CD4-positive, alpha-beta T cell treated with Interleukin-2 at 100 ng/mL for 4 hours (primary cell): ENCODE measurements around the gene MS4A14.
"Not testable (repeated sequence)": the region's sequence is repeated elsewhere in the genome, so short reads cannot be mapped to it uniquely, and the experiment has no call there.

ENCODE experiments used
- DNase-seq: peaks from one replicate; pipeline ENCODE4 v3.0.0-alpha.2; 2020; ENCODE audit warnings: low spot score

MS4A14 gene, protein sequence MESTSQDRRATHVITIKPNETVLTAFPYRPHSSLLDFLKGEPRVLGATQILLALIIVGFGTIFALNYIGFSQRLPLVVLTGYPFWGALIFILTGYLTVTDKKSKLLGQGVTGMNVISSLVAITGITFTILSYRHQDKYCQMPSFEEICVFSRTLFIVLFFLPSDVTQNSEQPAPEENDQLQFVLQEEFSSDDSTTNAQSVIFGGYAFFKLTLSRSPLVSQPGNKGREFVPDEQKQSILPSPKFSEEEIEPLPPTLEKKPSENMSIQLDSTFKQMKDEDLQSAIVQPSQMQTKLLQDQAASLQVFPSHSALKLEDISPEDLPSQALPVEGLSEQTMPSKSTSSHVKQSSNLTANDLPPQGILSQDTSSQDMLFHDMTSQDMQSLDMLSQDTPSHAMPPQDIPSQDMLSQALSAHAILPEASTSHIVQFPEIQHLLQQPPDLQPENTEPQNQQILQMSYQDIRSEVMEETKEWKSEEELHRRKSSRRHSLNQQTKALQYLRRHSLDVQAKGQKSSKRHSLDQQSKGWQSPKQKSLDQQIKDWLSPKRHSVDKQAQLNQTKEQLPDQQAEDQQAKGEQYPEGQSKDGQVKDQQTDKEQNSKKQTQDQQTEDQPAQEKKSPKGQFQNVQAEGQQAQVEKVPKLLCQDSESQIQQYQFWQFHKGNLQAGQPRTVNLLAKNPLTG

DNA sequence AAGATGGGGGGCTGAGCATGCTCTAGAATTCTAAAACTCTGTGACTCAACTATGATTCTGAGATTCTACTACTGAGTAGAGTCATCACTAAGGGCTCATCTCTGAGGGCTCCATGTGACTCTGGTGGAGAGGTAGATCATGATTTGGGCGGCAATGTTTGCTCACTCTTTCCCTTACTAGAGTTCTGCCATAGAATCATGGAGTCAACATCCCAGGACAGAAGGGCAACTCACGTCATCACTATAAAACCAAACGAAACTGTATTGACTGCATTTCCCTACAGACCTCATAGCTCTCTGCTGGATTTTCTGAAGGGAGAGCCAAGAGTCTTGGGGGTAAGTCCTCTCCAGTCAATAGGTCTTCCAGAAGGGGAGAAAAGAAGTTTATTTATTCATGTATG is at the start of gene MS4A14:
Gene MS4A14, plus strand, starts transcription at position 78 of the 400 bp plus-strand sequence. Its CDS starts 120 bp downstream, at position 198.
- no peak for DNase-seq

DNA sequence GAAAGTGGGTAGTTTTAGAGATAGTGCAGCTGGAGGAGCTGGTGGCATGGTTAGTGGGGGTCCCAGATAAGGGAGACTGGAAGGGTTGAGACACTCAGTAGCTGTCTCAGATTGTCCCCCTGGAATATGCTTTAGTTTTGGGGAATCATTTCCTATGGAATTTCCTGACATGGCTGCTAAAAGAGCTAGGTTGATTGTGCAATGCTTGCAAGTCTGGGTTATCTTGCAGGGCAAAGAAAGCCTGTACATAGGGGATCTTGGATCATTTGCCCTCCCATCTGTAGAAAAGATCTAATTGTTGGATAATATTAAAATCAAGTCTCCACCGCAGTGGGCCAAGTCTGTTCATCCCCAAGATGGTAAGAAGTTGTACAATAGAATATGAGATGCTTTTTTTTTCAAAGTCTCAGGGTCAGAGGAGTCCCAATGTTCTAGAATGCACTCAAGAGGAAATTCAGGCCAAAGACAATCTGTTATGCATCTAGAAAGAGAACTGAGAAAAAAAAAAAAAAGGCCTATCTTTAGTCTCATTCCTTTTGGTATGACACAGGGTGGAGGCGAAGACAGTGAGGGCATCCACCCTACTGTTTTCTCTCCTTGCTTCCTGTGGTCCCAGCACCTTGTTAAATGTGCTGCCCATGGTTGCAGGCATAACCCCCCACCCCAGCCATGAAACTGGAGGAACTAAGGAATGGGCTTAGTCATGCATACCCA is 49.0 kb upstream of the MS4A14 start:
- no peak for DNase-seq

DNA sequence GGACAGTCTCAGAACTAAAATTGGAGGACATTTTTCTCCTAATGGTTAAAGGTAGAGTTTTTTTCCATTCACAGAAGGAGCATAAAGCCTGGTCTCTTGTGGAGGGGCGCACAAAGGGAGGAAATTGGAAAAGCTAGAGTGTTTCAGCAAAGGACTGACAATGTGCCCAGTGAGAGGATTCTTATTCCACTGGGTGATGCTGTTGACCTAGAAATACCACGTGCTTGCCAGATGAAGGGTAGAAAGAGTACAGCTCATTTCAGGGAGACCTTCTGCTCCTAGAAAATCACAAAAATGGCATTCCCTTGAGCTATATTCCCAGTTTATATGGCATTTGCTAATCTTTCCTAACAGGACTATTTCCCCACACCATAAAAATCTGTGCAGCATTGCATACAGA is 48.1 kb upstream of the MS4A14 start:
- no peak for DNase-seq

DNA sequence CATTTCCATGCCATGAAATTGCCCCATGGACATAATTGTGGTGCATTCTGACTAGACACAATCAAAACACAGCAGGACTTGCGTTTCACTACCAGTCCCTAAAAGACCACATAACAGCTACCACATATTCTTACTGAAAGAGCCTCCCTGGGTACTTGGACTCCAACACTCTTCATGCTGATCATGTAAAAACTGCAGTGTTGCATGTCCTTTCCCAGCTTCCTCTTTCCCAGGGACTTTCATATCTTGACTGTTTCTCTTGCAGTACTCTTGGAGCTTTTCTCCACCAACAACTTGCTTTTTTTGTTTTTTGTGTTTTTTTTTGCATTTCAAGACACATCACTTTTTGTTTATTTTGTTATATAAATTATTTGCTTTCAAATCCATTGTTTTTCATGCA is 46.3 kb upstream of the MS4A14 start:
- no peak for DNase-seq

DNA sequence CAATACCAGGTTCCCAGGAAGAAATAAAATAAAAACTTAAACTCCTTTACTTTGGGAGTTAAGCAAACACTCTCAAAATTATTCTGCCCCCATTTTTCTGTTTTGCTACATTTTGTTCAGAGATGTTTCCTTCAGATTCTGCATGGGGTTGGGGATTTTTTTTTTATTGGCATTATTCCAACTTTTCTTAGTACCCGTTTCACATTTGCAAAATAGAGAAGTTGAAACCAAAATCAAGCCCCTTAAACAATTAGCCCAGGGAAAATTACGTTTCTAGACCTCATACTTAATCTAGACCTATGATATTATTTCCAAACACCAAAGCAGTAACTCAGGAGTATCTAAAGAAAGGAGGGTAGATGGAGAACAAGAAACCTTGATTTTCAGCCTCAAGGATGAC is 38.5 kb upstream of the MS4A14 start:
- no peak for DNase-seq

DNA sequence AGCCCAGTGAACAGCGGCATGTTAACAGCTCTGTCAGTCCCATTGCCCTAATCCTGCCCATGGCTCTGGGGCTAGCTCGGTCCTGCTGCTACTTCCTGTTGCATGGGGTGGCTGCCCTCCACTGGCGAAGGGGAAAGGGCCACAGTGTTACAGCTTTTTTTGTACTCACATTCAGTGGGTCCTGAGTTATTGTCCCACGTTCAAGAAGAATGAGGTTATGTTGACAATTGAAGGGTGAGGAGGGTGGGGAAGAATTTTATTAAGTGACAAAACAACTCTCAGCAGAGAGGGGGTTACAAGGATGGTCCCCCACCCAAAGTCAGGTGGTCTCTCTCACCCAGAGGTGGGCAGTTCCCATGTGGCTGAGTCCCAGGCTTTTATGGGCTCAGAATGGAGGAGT is 35.6 kb upstream of the MS4A14 start:
- DNase-seq, result no peak

DNA sequence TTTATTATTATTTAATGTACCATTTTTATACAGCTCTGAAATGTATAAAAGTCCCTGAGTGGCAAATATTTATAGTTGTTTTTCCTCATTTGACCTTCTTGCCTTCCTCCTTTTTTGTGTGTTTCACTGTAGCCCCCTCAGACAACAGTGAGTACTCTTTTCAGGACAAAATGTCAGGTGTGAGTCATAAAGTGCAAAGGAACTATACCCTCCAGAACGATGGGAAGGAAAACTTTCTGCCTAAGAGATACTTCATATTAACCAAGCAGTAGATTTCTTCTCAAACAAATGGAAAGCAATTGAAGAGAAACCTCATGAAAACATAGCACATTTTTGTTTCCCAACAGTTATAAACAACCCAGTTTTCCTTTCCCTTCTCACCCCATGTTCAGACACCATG is 34.0 kb upstream of the MS4A14 start:
- no peak for DNase-seq

DNA sequence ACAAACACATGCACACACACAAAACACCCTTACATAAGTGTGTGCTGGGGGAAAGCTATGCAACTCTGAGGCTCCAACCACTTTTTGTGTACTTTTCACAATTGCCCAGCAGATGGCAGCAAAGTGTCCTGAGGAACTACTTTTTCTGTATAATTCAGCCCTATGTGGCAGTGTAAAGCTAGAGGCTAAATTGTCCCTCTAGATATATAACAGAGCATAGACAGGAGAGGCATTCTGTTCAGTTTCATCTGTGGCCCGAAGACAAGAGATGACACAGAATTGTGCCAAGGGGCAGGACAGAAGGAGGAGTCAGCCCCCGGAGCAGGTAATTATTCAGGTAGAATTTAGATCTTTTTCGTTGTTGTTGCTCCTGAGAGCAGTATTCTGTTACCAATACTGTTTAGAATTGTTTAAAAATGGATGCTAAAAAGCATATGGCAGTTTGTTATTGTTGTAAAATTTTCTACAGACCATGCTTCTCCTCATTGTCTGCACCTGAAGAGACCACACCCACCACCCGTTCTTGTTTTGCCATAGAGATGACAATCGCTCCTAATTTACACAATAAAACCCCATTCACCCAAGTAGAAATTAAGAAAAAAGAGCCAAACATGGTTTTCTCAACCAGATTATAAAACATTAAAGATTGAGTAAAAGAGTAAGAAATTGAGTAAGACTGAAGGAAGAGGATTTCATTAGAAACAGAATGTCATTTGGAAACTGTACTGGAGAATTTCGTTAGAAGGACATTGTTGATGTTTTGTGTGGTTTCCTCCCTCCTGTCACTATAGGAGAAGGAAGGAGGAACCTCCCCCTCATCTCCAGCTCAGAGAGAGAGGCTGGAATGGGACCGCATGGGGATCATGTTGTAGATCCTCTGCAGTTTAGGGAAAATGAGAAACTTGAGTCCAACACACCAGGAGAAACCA is 32.5 kb upstream of the MS4A14 start:
- DNase-seq, result peak; percentile 64

DNA sequence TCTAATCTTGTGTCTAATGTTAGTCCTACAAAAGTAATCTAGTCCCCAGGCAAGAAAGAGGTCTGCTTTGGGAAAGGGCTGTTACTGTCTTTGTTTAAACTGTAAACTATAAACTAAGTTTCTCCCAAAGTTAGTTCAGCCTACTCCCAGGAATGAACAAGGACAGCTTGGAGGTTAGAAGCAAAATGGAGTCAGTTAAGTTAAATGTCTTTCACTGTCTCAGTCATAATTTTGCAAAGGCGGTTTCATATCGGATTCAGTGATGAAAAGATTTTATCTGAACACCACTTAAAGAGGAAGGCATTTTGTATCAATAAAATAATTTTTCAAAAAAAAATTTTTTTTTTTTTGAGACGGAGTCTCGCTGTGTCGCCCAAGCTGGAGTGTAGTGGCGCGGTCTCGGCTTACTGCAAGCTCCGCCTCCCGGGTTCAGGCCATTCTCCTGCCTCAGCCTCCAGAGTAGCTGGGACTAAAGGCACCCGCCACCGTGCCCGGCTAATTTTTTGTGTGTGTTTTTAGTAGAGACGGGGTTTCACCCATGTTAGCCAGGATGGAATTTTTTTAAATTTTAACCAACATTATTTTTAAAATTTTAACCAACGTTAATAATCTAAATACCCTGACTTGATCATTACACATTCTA is 29.9 kb upstream of the MS4A14 start:
- DNase-seq, result not testable (repeated sequence)

DNA sequence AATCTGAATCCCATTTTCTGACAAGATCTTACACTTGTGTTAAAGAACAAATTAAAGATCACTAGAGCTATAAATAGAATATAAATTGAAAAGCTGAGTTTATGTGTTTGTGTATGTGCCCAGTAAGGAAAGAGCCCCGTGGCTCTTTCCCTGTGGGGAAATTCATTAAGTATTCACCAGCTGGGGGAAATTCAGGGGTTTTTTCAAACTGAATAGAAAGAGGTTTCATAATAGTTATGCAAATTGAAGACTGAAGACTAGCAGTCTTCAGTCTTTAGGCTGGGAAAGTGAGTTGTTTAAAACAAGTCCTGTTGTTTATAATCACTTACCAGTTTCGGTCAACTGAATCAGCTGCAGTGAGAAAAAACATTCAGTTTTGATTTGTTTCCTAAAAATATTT is 29.2 kb upstream of the MS4A14 start:
- DNase-seq, result no peak

DNA sequence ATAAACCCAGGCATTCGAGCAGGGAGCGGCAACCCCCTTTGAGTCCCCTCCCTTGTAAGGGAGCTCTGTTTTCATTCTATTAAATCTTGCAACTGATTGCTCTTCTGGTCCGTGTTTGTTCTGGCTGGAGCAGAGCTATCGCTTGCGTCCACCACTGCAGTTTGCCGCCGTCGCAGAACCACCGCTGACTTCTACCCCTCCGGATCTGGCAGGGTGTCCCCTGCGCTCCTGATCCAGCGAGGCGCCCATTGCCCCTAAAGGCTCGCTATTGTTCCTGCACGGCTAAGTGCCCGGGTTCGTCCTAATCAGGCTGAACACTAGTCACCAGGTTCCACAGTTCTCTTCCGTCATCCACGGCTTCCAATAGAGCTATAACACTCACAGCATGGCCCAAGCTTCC is 28.4 kb upstream of the MS4A14 start:
- no peak for DNase-seq

DNA sequence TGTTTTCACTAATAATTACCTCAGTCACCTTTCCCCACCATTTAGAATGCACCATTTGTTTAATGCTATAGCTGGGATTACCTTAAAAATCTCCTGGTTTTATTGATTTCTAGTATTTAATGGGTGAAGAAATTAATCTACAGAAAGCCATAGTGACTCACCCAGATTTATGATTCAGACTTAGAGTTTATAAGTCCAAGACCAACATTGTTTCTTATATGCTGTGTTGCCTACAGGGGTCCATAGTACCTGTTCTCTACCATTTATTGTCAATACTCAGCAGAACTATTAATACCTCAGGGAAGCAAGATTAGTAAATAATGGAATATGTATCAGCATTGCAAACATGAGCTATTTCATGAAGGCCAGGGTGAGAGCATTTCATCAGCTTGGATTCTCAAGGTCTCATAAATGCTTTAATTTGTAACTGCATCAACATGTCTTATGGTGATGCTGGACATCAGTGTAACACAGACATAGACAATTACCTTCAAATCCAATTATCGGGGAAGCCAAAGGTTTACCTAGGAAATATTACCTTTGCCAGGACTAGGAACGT is 25.9 kb upstream of the MS4A14 start:
- no peak for DNase-seq

DNA sequence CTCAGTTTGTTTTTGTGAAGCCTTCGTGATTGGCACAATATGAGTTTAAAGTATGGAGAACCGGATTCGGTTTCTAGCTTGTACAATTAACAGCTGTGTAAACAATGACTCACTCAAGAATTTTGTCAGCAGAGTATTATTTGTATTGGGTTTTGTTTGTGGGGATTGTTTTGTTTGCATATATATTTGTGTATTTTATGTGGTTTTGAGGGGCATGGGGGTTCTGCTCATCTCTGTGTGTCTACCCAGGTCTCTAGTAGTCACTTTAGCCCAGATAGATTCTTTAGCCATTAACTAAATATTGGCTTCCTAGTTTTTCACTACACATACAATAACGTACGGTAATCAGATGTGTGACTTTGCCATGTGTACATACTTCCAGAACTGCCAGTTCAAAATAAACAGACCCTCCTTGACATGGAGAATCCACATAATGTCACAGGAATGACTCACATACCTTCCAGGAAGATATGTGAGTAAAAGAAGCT is 25.4 kb upstream of the MS4A14 start:
- no peak for DNase-seq

DNA sequence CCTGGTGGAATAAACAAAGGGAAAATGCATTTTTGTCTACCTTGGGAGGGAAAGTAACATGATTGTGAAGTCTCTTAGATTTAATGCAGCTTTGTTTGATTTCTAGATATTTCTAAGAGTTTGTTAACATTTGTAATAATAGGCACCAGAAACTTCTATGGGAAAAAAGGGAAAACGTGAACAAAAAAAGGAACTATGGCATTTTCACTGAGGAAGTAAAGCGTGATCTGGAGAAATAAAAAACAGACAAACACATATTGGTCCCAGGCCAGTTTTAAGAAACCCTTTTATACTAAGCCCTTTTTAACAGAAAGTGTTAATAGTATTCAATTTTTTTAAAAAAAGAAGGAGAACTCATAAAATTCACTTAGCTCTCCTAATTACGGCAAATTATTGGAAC is 24.9 kb upstream of the MS4A14 start:
- DNase-seq, result no peak

DNA sequence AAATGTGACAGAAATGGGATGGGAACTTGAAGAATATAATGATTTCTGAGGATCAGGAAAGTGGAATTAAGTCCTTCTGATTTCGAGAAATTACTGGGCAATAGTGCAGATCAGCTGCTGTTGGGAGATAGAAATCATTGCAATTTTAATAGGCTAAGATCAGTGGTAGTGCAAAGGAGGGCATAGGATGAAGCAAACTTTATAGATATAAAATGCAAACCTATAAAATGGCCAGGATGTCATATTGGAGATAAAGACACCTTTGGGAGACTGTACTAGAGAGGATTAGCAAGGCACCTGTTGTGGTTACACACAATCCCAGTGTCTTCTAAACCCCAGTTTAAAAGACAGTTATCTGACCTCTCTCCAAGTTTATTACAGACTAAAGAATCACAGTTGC is 24.4 kb upstream of the MS4A14 start:
- no peak for DNase-seq

DNA sequence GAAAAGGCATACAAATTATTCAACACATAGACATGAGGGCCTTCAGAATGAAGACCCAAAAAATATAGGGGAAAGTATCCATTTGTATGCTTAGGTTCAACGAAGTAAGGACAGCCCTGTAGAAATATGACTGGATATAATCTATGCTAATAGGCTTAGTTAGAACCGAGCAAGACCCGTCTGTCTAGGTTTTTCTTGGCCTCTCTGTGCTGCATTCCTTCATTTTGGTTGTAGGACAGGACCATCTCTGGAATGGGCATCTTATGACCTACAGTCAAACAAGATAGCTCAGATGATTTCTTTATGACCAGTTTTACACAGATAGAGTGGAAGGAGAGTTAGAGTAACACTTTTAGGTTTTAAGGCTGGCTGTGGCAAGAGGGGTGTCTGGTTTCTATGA is 23.5 kb upstream of the MS4A14 start:
- DNase-seq, result no peak

DNA sequence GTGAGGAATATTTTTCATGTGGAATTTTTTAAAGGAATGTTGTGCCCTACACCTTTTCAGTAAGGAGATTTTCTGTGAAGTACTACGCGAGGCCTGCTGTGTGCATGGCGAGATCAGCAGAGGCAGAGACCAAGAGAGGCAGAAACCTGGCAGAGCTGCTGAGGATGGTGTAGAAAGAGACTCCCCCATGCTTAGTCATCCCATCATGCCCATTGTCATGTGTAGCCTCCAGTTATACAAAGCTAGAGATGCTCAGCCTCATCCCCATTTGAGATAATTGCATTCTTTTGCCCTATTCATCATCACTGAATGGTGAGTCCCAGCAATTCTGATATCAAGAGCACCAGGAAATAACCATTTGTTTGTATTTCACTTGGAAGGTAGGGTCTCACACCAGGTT is 20.9 kb upstream of the MS4A14 start:
- DNase-seq, result no peak

DNA sequence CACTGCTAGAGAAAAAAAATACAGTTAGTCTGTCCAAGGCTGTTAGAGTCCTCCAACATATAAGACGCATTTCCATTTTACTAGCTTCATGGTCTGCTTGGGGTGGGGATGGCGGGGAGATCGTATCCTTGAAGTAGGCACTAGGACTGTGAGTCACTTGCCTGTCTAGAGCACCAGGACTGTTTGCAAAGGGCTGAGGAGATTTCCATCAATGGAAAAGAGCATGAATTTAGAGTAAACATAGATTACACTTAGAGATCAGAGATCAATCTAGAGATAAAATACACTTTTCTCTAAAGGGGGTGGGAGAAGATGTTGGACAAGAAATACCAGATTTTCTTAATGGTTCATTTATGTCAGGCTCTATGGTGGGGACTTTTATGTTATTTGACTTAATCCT is 19.7 kb upstream of the MS4A14 start:
- DNase-seq, result no peak

DNA sequence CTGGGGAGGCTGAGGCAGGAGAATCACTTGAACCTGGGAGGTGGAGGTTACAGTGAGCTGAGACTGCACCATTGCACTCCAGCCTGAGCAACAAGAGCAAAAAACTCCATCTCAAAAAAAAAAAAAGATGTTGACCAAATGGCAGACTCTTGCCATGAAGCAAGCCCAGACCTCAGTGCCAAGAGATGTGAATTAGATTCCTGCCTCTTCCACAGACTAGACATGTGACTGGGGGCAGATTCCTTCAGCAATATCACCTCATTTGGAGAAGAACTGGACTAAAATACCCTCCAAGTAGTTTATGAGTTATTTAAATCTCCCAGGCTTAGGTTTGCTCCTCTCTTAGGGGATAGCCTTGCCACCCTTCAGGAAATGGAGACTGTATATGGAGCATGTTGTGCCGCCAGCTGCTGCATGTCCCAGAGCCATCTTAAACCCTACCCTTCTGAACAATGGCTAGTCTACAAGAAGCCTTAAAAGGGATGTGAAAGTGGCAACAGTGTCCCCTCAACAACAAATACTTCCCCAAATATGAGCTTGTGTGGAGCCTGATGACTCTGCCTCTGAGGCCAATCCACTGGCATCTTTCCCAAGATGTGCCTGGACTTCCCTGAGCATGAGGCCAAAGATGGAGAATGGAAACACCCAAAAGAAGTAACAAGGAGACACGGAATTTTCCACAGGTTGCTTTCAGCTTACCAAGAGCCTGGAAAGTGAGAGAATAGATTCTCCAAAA is 18.7 kb upstream of the MS4A14 start:
- DNase-seq, result peak; percentile 2

DNA sequence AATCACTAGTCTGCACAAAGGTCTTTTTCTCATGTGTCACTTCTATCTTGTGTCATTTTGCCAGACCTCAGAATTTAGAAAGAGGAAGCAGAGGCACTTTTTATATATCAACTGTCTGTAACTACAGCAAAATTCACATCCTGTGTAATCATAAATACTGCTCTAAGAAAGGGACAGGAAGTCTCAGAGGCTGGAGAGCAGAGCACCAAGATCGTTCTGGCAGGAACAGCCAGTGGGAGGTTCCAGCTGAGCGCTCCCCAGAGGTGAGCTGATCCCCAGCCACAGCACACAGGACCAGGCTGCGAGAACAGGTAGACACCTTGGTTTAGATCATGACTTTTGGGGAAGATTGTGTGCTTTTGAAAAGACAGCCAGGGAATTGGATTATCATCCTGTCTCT is 17.9 kb upstream of the MS4A14 start, which contains the start of gene MS4A7:
Gene MS4A7, plus strand, starts transcription at position 179 of the 400 bp plus-strand sequence. CDS start 4,610 bp downstream, outside the sequence.
- peak; percentile 9 for DNase-seq
